Cardiac muscle cell (in vitro differentiated cells and primary cell): ENCODE data around the gene ATG101. TPM values are rescaled to one million over a fixed set of nuclear protein-coding genes. Genes with fewer than 3 reads are reported as not detected.
A peak's percentile ranks its signal among the peaks of the same experiment; 100 is the strongest.

Experiments used
- DNase-seq, 2 donors: peaks; one replicate each; pipeline versions ENCODE4 v3.0.0 to v3.0.0-alpha.2; 2010 to 2017; ENCODE audit warnings: low read depth in 1 of 2, low spot score in 1 of 2
- H3K27ac ChIP-seq: fragments of 200-600 bp; sonication (generic); 2 replicates; pipeline ENCODE4 v1.5.1; 2016
- H3K27me3 ChIP-seq: fragments of 200-600 bp; sonication (generic); 2 replicates; pipeline ENCODE4 v1.6.0; 2016; ENCODE audit warnings: control low read depth
- H3K36me3 ChIP-seq: fragments of 200-600 bp; sonication (generic); 2 replicates; pipeline ENCODE4 v1.5.1; 2016; ENCODE audit warnings: control low read depth
- H3K4me1 ChIP-seq: fragments of 200-600 bp; sonication (generic); 2 replicates; pipeline ENCODE4 v1.8.1; 2017; ENCODE audit warnings: low read depth, mild to moderate bottlenecking, mixed run types
- H3K4me3 ChIP-seq: fragments of 200-600 bp; sonication (generic); 2 replicates; pipeline ENCODE4 v1.5.1; 2016; ENCODE audit warnings: mild to moderate bottlenecking
- H3K9me3 ChIP-seq: fragments of 200-600 bp; sonication (generic); 2 replicates; pipeline ENCODE4 v1.5.1; 2017; ENCODE audit warnings: low read depth, mild to moderate bottlenecking, control low read depth
- polyA plus RNA-seq: library from polyadenylated mRNA; unstranded; fragments of >200 nt; fragmentation: Nextera tagmentation; extraction: Ambion mirVana; gene quantifications from 2 replicates; pipeline ENCODE4 v1.2.1, GENCODE V29; 2016
- total RNA-seq: library from RNA; depleted of rRNA; stranded (reverse); fragments of >200 nt; gene quantifications from 2 replicates; pipeline ENCODE4 v1.2.3, GENCODE V29; 2016
- TF ChIP-seq, protein P1 (sequence below): IDR thresholded peaks from 2 replicates; pipeline ENCODE4 v1.5.1; 2012; ENCODE audit warnings: low read depth, mild to moderate bottlenecking, low read length

Gene ATG101
- total and polyA plus RNA-seq, 2 experiments from 2014 or later: 36.6 to 37.4 TPM

DNA sequence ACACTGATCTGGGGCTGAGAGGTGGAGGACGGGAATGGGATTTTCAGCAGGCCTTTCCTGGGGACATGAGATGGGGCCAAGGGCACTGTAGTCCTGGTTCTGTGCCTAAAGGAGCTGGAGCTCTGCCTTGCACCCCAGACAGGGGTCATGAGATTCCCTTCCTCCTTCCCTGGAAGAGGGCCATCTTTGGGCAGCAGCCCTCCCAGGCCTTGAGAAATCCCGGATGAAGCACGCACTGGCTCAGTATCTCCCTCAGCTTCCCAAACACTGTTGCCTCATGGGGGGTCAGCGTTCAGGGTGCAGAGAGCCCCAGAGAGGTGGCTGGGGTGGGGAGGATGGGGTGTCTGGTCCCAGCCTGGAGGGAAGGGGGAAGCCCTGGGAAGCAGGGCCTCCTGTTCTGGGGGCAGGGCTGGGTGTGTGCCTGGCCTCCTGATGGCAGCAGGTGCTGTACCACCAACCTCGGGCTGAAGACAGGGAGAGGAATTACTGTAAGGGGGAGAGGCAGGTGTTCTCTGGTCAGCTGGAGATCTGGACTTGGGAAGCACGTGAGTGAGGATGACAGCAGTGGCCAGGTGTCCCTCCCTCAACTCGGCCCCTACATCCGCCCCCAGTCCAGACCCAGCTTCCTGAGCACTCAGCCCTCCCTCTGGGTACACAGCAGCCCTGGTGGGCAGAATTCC, 26.9 kb upstream of the ATG101 start:
- Histone ChIP-seq H3K4me3 (no peak overlapping the region), H3K36me3 (no peaks in the 10 kb centered on the region), H3K27me3 (no peaks in the 10 kb centered on the region), H3K9me3 (no peaks in the 10 kb centered on the region), H3K27ac (no peak overlapping the region), H3K4me1 (no peaks in the 10 kb centered on the region)
- TF ChIP-seq, protein P1, sequence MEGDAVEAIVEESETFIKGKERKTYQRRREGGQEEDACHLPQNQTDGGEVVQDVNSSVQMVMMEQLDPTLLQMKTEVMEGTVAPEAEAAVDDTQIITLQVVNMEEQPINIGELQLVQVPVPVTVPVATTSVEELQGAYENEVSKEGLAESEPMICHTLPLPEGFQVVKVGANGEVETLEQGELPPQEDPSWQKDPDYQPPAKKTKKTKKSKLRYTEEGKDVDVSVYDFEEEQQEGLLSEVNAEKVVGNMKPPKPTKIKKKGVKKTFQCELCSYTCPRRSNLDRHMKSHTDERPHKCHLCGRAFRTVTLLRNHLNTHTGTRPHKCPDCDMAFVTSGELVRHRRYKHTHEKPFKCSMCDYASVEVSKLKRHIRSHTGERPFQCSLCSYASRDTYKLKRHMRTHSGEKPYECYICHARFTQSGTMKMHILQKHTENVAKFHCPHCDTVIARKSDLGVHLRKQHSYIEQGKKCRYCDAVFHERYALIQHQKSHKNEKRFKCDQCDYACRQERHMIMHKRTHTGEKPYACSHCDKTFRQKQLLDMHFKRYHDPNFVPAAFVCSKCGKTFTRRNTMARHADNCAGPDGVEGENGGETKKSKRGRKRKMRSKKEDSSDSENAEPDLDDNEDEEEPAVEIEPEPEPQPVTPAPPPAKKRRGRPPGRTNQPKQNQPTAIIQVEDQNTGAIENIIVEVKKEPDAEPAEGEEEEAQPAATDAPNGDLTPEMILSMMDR: no peak
- no peak for DNase-seq

DNA sequence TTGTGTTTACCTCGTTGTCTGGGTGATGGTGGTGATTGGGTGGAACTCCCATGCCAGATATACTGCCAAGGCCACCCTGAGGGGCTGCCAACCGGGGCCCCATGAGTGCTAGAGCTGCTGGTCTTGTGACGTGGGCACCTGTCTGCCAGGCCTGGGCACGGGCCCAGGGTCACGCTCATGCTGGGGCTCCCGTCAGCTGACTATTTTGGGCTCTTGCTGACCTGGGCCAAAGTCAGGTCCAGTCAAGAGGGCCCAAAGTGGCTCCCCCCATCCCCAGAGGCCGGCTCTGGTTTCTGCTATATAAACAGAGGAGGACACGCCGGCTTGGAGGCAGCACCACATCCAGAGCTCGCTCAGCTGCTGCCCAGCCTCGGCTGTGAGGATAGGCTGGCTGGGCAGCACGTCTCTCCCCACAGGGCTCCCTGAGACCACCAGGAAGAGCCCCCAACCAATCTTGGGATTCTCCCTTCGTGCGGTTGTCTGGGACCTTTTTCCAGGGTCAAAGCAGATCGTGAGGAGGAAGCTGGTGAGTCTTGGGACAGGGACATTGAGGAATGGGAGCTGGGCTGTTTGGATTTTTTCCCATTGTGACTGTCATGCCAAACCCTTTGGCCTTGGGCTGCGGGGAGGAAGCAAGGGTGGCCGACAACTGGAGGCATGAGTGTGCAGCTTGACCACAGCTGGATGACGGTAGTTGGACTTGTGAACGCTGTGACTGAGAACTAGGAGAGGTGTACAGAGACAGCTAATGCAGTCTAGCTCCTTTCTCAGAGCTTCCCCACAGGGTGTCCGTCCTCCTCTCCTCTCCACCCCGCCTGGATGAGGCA, 26.2 kb upstream of the ATG101 start:
- Histone ChIP-seq H3K36me3 (no peaks in the 10 kb centered on the region), H3K9me3 (no peaks in the 10 kb centered on the region), H3K27me3 (no peaks in the 10 kb centered on the region), H3K4me1 (no peaks in the 10 kb centered on the region), H3K4me3 (no peak overlapping the region), H3K27ac (no peak overlapping the region)
- TF ChIP-seq, protein P1: no peak
- DNase-seq: peak in 1 of 2 donors; percentile 47

DNA sequence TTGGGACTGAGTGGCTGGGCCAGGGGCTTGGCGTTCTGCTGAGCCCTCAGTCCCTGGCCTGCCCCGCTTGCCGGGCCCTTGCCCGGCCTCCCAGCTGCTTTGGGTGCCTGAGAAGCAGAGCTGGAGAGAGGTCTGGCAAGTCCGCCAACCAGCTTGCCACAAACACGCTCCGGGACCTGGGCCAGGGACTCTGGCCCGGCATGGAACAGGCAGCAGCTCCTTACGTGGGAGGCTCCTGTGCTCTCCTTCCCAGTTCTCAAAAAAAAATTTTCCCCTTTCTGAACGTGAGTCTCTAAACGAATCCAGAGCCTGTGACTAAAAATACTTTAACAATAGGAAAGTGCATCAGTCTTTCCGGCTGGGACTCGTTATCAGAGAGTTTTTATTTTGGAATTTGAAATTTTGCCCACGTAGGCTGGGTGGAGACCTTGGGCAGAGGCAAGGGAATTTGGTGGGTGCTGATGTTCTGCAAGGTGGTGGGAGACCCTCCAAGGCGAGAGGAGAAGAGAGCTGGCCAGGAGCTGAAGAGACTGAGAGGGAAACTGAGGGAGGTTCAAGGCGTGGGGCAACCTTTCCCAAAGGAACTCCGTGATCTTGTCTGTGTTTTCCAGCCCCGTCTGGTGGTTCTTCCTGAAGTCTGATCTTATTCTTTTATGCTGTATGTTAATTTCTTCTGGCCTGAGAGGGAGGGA, 25.3 kb upstream of the ATG101 start:
- TF ChIP-seq, protein P1: no peak
- Histone ChIP-seq H3K4me1 (no peaks in the 10 kb centered on the region), H3K4me3 (no peak overlapping the region), H3K36me3 (no peaks in the 10 kb centered on the region), H3K9me3 (no peaks in the 10 kb centered on the region), H3K27ac (no peak overlapping the region), H3K27me3 (no peaks in the 10 kb centered on the region)
- DNase-seq: peak in 1 of 2 donors; percentile 98

DNA sequence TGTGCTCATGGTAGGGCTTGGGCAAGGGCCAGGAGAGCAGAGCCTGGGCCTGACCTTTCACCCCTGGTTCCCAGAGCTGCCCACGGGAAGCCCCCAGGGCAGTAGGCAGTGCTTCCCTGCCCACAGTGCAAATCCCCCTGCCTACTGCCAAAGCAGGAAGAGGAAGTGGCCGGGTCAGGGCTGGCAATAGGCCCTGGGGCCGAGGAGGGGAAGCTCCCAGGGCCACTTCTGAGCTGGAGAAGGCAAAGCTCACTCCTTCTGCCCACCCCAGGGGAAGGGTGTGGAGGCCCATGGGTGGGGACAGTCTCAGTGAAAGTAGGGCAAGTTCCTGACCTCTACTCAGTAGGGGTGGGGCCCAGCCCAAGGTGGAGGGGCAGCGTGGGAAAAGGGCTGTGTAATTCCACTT, 24.0 kb upstream of the ATG101 start:
- Histone ChIP-seq H3K9me3 (no peaks in the 10 kb centered on the region), H3K36me3 (no peaks in the 10 kb centered on the region), H3K27me3 (no peaks in the 10 kb centered on the region), H3K27ac (no peak overlapping the region), H3K4me3 (no peak overlapping the region), H3K4me1 (peaks cover 5% of the 10 kb centered on the region)
- DNase-seq: no peak
- TF ChIP-seq, protein P1: no peak

DNA sequence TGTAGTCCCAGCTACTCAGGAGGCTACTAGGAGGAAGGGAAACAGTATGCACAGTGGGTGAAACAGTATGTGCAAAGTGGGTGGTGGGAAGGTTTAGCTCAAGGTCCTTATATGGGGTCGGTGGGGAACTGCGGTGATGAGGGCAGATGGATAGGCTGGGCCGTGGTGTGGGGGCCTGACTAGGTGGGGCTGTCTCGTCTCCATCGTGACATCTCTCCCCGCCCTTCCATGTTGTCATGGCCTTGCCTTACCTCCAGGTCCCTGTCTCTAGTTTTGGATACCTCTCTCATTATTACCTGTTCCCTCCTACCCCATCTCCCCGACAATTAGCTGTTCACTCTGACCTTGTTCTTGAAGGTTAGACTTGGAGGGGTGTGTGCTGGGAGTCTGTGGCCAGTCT, 22.9 kb upstream of the ATG101 start:
- Histone ChIP-seq H3K4me3 (no peak overlapping the region), H3K4me1 (peaks cover 5% of the 10 kb centered on the region), H3K27ac (no peak overlapping the region)

More for the DNA sequence above, 22.9 kb upstream of the ATG101 start:
- H3K9me3 ChIP-seq: no peaks in the 10 kb centered on the region
- TF ChIP-seq, protein P1: no peak
- no peak for DNase-seq
- no peaks in the 10 kb centered on the region for H3K27me3 ChIP-seq
- no peaks in the 10 kb centered on the region for H3K36me3 ChIP-seq
